Left lung (tissue), 10 donors: ENCODE results near the gene NEGR1. TPM values are rescaled to one million over a fixed set of nuclear protein-coding genes. Genes with fewer than 3 reads are reported as not detected.
A peak's percentile ranks its signal among the peaks of the same experiment; 100 is the strongest.

Source experiments
- ATAC-seq: fragments of 200-7000 bp; cut with Tn5 transposase; one replicate; pipeline ENCODE4 v1.9.1; 2020; ENCODE audit warnings: moderate library complexity
- DNase-seq, 4 donors: peaks; one replicate each; pipeline ENCODE4 v3.0.0-alpha.2; 2013 to 2020
- H3K27ac ChIP-seq, 2 donors: fragments of 200-600 bp; sonication (generic) in 1 of 2; one replicate each; pipeline versions ENCODE4 v1.5.0 to v1.8.0; 2020 to 2021
- H3K27me3 ChIP-seq, 2 donors: fragments of 200-600 bp; sonication (generic) in 1 of 2; one replicate each; pipeline versions ENCODE4 v1.5.0 to v1.8.0; 2020 to 2021
- H3K36me3 ChIP-seq, 2 donors: fragments of 200-600 bp; sonication (generic) in 1 of 2; one replicate each; pipeline versions ENCODE4 v1.5.0 to v1.8.0; 2020 to 2021
- H3K4me1 ChIP-seq, 2 donors: fragments of 200-600 bp; one replicate each; pipeline ENCODE4 v1.8.0; 2021
- H3K4me3 ChIP-seq, 2 donors: fragments of 200-600 bp; sonication (generic) in 1 of 2; one replicate each; pipeline versions ENCODE4 v1.5.0 to v1.8.0; 2020 to 2021; ENCODE audit warnings: mild to moderate bottlenecking in 1 of 2
- H3K9me3 ChIP-seq, 2 donors: fragments of 200-600 bp; sonication (generic) in 1 of 2; one replicate each; pipeline versions ENCODE4 v1.5.0 to v1.8.0; 2020 to 2021
- CTCF ChIP-seq, 2 donors: fragments of 200-600 bp; sonication (generic) in 1 of 2; IDR thresholded peaks; one replicate each; pipeline versions ENCODE4 v1.5.0 to v1.8.0; 2021; ENCODE audit warnings: antibody characterized with exemption in 2 of 2
- intact Hi-C, 2 donors: fragments of 100-400 bp; cut with DNase I; formaldehyde crosslinking; loops; one replicate each; pipeline versions ENCODE4 v1.11.2 to v1.14.2; 2022
- polyA plus RNA-seq, 6 donors: library from polyadenylated mRNA; unstranded; fragments of 120-200 nt; gene quantifications; one replicate each; pipeline ENCODE4 v1.2.1, GENCODE V29; 2013; ENCODE audit not compliant: insufficient read length in 6 of 6
- total RNA-seq, 2 donors: library from RNA; stranded (reverse); fragmentation: NEBNext Ultra II Directional; extraction: Animal tissue kit (Norgen Biotek cat#: 25700); gene quantifications; one replicate each; pipeline ENCODE4 v1.2.1, GENCODE V29; 2021
- donor health status: DM: no; HTN: yes; CAD: no.
- donor health status: DM: no; HTN: no; CAD: no.

NEGR1 gene
- total and polyA plus RNA-seq, 8 donors, result 2.4 to 5.7 (median 3.5) TPM

DNA sequence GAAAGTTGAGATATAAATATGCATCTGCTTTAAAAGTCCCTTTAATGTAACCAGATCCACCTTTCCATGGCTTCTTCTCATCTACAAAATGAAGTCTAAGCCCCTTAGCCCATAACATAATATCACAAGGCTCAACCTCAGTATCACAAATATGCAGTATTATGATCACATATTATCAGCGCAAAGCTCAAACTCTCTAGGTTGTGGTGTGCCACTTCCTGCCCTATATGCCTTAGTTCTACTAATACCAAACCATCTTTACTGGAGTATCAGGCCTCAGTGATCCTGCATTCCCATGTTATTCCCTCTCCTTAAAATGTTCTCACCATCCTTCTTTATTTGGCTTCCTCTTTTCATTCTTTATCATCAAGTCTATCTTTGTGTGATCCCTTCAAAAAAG, 301.8 kb downstream of the NEGR1 start:
- no peak for ATAC-seq
- H3K27ac ChIP-seq, result no peak overlapping the region
- no peak for DNase-seq
- intact Hi-C loops, result no loop called here
- no peak overlapping the region for H3K4me3 ChIP-seq
- no peaks in the 10 kb centered on the region for H3K9me3 ChIP-seq
- no peaks in the 10 kb centered on the region for H3K27me3 ChIP-seq
- TF ChIP-seq CTCF (IDR thresholded peaks at IDR 0.05), result no peak
- H3K4me1 ChIP-seq, result no peaks in the 10 kb centered on the region
- H3K36me3 ChIP-seq, result no peaks in the 10 kb centered on the region

DNA sequence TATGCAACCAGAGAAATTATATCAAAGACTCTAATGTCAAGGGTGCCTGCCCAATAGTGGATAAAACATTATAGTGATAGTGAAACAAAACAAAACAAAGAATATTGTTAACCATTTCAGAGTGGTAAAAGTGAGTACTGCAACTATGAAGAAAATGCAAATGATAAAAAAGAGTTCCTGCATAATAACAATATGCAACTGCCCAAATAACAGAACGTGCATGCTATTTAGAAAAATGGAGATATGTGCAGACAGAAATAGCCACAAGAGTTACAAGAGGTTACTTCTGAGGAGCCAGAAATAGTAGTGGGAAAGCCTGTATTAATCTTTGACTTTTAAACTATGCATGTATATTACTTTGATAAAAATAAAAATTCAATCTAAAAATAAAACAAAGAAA, 302.5 kb downstream of the NEGR1 start:
- Histone ChIP-seq H3K27ac (no peak overlapping the region), H3K36me3 (no peaks in the 10 kb centered on the region), H3K9me3 (no peaks in the 10 kb centered on the region), H3K4me1 (no peaks in the 10 kb centered on the region), H3K4me3 (no peak overlapping the region), H3K27me3 (no peaks in the 10 kb centered on the region)
- TF ChIP-seq CTCF (IDR thresholded peaks at IDR 0.05), result no peak
- ATAC-seq (no peak), DNase-seq (no peak)
- intact Hi-C loops, result no loop called here

- no peaks in the 10 kb centered on the region for H3K36me3 ChIP-seq
- no peaks in the 10 kb centered on the region for H3K4me1 ChIP-seq
- no peaks in the 10 kb centered on the region for H3K27me3 ChIP-seq
- intact Hi-C loops, result no loop called here
- H3K9me3 ChIP-seq, result no peaks in the 10 kb centered on the region
- DNase-seq (no peak), ATAC-seq (no peak)
- no peak overlapping the region for H3K27ac ChIP-seq
- H3K4me3 ChIP-seq, result no peak overlapping the region
- TF ChIP-seq CTCF (IDR thresholded peaks at IDR 0.05), result no peak
Measured at GRCh38 chr1:71967670-71968069, 314.7 kb downstream of the NEGR1 start.

DNA sequence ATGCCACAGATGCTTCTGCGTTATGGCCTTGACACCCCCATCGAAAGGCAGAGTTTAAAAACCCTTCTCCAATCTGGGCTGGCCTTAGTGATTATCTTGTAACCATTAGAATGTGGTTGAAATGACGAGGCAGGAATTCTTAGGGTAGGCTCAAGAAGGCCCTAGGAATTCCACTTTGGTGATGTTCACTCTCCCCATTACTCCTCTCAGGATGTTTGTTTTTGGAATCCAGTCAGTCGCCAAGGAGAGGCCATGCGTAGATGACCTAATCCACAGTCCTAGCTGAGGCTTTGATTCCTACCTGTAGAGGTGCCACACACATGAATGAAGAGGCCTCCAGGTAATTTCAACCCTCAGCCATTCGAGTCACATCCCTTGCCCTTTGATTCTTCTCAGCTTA, 318.2 kb downstream of the NEGR1 start:
- TF ChIP-seq CTCF (IDR thresholded peaks at IDR 0.05), result no peak
- ATAC-seq, result peak; percentile 98
- DNase-seq, result no peak

DNA sequence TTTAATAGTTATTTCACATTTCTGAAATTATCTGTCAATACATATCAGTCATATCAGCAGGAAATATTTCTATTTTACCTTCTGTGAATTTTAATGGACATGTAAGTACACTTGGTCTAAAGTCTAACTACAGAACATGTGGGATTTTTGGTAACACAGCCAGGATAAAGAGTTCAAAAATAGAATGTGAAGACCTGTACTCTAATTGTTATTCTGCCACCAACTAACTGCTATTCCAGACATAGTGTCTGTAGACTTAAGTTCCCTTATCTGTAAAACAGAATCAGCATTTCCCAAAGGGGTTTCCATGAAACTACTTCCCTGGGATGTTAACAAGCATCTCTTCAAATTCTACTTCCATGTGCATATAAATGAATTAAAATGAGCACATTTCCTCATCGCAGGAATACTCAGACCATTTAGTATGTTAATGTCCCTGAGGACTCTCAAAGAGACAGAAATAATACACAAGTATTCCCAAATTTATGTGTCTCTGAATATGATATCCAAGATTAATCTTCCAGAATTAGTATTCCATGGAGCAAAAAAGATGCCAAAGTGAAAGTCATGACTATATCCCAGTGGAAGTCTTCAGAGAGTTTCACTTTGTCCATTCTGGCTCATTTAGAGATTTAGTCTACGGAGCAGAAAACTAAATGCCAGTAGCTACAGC, 325.6 kb downstream of the NEGR1 start:
- Histone ChIP-seq H3K27ac (no peak overlapping the region), H3K4me1 (no peaks in the 10 kb centered on the region), H3K27me3 (no peaks in the 10 kb centered on the region), H3K9me3 (no peaks in the 10 kb centered on the region), H3K36me3 (no peaks in the 10 kb centered on the region), H3K4me3 (no peak overlapping the region)
- no peak for DNase-seq
- intact Hi-C loops, result no loop called here
- ATAC-seq, result no peak
- TF ChIP-seq CTCF (IDR thresholded peaks at IDR 0.05), result no peak

More for the DNA sequence above, 318.2 kb downstream of the NEGR1 start:
- Histone ChIP-seq H3K9me3 (no peaks in the 10 kb centered on the region), H3K4me3 (no peak overlapping the region), H3K4me1 (no peaks in the 10 kb centered on the region), H3K27ac (no peak overlapping the region), H3K36me3 (no peaks in the 10 kb centered on the region), H3K27me3 (no peaks in the 10 kb centered on the region)
- intact Hi-C loops, result no loop called here
